ENCODE data around the gene LRMDA.

GRCh38 chr10:76009531-76009930 is 578.1 kb downstream of the LRMDA start:
- TF ChIP-seq, protein P1, sequence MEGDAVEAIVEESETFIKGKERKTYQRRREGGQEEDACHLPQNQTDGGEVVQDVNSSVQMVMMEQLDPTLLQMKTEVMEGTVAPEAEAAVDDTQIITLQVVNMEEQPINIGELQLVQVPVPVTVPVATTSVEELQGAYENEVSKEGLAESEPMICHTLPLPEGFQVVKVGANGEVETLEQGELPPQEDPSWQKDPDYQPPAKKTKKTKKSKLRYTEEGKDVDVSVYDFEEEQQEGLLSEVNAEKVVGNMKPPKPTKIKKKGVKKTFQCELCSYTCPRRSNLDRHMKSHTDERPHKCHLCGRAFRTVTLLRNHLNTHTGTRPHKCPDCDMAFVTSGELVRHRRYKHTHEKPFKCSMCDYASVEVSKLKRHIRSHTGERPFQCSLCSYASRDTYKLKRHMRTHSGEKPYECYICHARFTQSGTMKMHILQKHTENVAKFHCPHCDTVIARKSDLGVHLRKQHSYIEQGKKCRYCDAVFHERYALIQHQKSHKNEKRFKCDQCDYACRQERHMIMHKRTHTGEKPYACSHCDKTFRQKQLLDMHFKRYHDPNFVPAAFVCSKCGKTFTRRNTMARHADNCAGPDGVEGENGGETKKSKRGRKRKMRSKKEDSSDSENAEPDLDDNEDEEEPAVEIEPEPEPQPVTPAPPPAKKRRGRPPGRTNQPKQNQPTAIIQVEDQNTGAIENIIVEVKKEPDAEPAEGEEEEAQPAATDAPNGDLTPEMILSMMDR (IDR thresholded peaks at IDR 0.05), result no peak
- TF ChIP-seq POLR2A (IDR thresholded peaks at IDR 0.05), result no peak
